ENCODE results near the gene PLEKHA4. TPM values are rescaled to one million over a fixed set of nuclear protein-coding genes. Genes with fewer than 3 reads are reported as not detected.
"Not testable (repeated sequence)": the region's sequence is repeated elsewhere in the genome, so short reads cannot be mapped to it uniquely, and the experiment has no call there.

The PLEKHA4 gene
- total RNA-seq, 1 experiment from 2014 or later, result 5.4 TPM

GRCh38 chr19:48889496-48889895, 21.1 kb upstream of the PLEKHA4 start:
- DNase-seq (ENCODE audit: low spot score), result not testable (repeated sequence)

- no peak for DNase-seq (ENCODE audit: low spot score)
Measured at GRCh38 chr19:48887861-48888612, 19.6 kb upstream of the PLEKHA4 start.

- no peak for DNase-seq (ENCODE audit: low spot score)
Measured at GRCh38 chr19:48883726-48884125, 15.3 kb upstream of the PLEKHA4 start.

DNA sequence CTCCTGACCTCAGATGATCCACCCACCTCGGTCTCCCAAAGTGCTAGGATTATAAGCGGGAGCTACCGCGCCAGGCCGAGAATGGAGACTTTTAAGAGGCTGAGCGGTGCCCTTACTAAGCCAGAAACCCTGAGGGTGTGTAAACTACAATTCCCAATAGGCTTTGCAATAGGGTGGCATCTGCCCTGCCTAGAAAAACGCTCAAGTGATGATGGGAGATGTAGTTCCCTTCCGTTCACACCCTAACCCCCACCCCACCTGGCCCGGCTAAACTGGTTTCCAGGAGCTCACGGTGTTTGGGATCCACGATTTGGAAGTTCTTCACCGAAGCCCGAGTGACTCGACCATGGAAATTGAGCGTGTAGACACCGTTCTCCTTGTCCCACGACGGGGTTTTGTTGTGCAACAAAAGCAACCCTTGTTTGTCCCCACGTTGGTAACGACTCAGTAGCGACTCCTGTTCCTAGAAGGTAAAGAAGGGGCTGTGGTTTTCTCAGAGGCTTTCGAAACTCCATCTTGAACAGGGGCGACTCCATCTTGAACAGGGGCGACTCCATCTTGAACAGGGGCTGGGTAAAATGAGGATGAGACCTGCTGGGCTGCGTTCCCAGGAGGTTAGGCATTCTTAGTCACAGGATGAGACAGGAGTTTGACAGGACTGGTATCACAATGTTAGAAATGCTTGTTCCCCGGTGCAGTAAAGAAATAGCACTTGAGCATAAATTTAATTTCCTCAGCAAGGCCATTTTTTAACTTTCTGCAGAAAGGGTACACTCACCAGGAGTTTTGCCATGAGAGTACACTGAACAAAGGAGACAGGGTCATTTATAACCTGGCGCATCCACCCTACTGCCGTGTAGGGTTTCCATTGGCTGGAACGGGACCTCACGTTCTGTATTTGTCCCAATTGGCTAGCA, 13.6 kb upstream of the PLEKHA4 start:
- peak; percentile 54 for DNase-seq (ENCODE audit: low spot score)

GRCh38 chr19:48879696-48880095, 11.3 kb upstream of the PLEKHA4 start:
- DNase-seq (ENCODE audit: low spot score), result not testable (repeated sequence)

DNA sequence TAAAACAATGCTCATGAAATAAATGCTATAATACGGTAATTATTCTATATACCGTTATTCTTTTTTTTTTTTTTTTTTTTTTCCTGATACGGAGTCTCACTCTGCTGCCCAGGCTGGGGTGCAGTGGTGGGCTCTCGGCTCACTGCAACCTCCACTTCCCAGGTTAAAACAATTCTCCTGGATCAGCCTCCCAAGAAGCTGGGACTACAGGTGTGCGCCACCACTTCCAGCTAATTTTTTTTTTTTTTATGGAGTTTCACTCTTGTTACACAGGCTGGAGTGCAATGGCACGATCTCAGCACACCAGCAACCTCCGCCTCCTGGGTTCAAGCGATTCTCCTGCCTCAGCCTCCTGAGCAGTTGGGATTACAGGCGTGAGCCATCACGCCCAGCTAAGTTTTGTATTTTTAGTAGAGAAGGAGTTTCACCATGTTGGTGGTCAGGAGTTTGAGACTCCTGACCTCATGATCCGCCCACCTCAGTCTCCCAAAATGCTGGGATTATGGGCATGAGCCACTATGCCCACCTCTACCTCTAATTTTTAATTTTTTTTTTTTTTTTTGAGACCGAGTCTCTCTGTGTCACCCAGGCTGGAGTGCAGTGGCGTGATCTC, 10.7 kb upstream of the PLEKHA4 start:
- DNase-seq (ENCODE audit: low spot score), result no peak

GRCh38 chr19:48878196-48879024, 10.0 kb upstream of the PLEKHA4 start:
- DNase-seq (ENCODE audit: low spot score), result peak; percentile 61

DNA sequence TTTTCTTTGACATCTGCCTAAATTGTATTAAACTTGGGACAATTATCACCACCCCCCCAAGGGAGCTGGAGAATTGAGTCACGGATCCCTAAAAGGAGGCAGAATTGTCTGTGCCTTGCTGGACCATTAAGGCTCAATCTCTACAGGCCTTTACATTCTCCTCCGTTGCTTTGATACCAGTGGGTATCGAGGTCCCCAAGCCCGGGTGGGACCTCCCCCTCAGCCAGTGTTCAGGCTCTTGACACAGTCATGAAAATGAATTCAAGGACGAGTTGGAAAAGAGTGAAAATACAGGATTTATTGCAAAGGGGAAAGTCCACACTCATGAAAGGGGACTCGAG, 9.4 kb upstream of the PLEKHA4 start:
- DNase-seq (ENCODE audit: low spot score), result peak; percentile 50

GRCh38 chr19:48876043-48876981, 7.9 kb upstream of the PLEKHA4 start:
- not testable (repeated sequence) for DNase-seq (ENCODE audit: low spot score)

GRCh38 chr19:48874303-48875135, 6.1 kb upstream of the PLEKHA4 start:
- DNase-seq (ENCODE audit: low spot score), result peak; percentile 61

GRCh38 chr19:48873476-48874302, 5.3 kb upstream of the PLEKHA4 start:
- DNase-seq (ENCODE audit: low spot score), result no peak

DNA sequence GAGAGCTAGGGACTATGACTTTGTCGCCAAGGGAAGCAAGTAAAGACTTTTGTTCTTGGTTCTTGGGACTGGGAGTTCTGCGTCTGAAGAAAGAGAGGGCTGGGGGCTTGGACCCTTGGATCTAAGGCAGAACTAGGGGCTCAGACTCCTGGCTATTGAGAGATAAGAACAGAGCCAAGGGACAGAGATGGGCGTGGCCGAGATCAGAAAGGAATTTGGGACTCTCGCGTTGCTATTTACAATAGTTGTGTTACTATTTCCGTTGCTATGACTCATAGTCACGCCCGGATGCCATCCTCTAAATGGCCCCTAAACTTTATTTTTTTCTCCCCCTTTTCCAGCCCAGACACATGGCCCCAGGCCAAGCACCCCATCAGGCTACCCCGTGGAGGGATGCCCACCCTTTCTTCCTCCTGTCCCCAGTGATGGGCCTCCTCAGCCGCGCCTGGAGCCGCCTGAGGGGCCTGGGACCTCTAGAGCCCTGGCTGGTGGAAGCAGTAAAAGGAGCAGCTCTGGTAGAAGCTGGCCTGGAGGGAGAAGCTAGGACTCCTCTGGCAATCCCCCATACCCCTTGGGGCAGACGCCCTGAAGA, 4.6 kb upstream of the PLEKHA4 start:
- DNase-seq (ENCODE audit: low spot score), result peak; percentile 100

DNA sequence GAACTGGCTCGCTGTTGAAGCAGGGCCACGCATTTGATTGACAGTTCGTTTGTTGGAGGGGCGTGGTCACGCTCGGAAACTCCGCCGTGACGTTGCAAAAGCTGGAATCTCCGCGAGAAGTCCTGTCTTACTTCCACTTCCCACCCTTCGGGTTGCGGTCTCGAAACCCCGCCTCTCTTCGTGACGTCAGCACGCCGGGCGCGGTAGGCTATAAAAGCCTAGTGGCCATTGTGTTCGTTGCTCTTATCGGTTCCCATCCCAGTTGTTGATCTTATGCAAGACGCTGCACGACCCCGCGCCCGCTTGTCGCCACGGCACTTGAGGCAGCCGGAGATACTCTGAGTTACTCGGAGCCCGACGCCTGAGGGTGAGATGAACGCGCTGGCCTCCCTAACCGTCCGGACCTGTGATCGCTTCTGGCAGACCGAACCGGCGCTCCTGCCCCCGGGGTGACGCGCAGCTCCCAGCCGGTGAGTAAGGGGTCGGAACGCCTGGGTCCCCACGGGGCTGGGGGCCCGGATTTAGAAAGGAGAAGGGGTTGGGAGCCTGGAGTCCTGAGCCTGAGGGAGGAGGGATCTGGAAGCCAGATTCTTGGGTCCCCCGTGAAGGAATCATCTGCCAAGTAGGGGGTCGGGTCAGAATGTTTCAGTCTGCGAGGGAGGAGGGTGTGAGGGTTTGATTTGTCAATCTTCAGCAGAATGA, 3.9 kb upstream of the PLEKHA4 start, which contains the start of gene PPP1R15A:
PPP1R15A (plus strand) TSS at position 240 of the 702 bp plus-strand sequence. CDS start 813 bp downstream, outside the sequence.
- DNase-seq (ENCODE audit: low spot score), result peak; percentile 100

- not testable (repeated sequence) for DNase-seq (ENCODE audit: low spot score)
Measured at GRCh38 chr19:48871471-48872181, 3.2 kb upstream of the PLEKHA4 start.

GRCh38 chr19:48870048-48870447, 1.6 kb upstream of the PLEKHA4 start:
- no peak for DNase-seq (ENCODE audit: low spot score)

DNA sequence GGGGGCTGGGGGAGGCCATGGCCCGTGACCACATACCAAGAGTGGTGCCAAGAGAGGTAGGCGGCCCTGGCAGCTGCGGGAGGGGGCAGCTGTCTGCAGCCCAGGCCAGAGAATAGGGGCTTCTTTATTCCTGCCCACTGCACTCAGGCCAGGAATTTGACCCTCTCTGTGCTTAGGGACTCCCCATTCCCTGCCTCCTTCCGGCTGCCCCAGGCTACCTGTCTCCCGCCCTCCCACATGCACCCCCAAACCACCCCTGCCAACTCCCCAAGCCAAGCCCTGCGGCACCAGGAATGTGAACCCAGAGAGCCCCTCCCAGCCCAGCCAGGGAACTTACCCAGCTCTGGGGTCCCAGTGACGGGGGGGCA, 687 bp downstream of the PLEKHA4 start:
- peak; percentile 23 for DNase-seq (ENCODE audit: low spot score)
